ENCODE results near the gene HDAC11. TPM values are rescaled to one million over a fixed set of nuclear protein-coding genes. Genes with fewer than 3 reads are reported as not detected.
A peak's percentile ranks its signal among the peaks of the same experiment; 100 is the strongest.

HDAC11 gene
- total and polyA plus RNA-seq, 9 of the 15 experiments (the other 6 are each of a cell fraction or from before 2014, with no cell fraction given) = 0.60 to 6.0 (median 4.5) TPM

DNA sequence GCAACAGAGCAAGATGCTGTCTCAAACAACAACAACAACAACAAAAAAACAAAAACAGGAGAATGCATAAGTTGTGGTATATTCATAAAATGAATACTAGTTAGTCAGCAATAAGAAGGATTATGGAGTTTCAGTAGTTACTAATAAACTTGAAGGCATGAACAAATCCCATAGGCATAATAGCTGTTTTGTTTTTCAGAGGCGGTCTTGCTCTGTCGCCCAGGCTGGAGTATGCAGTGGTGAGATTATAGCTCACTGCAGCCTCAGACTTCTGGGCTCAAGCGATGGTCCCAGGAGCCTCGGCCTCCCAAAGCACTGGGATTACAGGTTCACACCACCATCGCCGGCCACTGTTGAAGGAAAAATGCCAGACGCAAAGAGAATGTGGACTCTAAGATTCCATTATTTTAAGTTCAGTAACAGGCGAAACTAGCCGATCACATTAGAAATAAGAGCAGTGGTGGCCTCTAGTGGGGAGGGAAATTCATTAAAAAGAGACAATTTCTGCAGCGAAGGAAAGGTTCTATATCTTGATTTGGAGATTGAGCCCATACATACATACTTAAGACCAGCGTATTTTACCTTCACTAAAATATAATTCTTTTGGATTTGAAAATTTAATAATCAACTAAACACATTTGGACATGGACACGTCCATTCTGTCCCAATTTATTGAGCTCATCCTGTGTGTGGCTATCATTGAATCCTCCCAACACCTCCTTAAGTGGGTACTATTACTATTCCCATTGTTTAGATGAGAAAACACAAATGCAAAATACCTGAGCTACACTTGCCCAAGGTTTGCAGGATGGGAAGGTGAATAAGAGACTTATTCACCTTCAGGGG, 27.4 kb upstream of the HDAC11 start (continued):
- TF ChIP-seq HDAC6 (IDR thresholded peaks at IDR 0.05; ENCODE audit: low read depth, low read length) = no peak

DNA sequence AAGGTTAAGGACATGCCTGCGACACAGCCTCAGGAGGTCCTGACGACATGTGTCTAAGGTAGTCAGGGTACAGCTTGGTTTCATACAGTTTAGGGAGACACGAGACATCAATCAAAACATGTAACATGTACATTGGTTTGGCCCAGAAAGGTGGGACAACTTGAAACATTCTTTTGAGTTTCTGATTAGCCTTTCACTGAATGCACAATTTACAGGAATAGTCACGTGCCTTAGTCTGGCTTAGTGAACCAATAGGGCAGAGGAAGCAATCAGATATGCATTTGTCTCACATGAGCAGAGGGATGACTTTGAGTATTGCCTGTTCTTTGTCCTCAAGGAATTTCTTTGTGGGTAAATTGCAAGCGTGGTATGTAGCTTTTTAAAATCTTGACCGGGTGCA, 24.5 kb upstream of the HDAC11 start:
- intact Hi-C loops (cut with micrococcal nuclease) = no loop called here
- CTCF ChIA-PET (ENCODE audit: low intra/inter-chr PET ratio) = no interaction called here
- TF ChIP-seq, protein P1, sequence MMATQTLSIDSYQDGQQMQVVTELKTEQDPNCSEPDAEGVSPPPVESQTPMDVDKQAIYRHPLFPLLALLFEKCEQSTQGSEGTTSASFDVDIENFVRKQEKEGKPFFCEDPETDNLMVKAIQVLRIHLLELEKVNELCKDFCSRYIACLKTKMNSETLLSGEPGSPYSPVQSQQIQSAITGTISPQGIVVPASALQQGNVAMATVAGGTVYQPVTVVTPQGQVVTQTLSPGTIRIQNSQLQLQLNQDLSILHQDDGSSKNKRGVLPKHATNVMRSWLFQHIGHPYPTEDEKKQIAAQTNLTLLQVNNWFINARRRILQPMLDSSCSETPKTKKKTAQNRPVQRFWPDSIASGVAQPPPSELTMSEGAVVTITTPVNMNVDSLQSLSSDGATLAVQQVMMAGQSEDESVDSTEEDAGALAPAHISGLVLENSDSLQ (IDR thresholded peaks at IDR 0.05) = peak; percentile 61
- TF ChIP-seq, protein P2, sequence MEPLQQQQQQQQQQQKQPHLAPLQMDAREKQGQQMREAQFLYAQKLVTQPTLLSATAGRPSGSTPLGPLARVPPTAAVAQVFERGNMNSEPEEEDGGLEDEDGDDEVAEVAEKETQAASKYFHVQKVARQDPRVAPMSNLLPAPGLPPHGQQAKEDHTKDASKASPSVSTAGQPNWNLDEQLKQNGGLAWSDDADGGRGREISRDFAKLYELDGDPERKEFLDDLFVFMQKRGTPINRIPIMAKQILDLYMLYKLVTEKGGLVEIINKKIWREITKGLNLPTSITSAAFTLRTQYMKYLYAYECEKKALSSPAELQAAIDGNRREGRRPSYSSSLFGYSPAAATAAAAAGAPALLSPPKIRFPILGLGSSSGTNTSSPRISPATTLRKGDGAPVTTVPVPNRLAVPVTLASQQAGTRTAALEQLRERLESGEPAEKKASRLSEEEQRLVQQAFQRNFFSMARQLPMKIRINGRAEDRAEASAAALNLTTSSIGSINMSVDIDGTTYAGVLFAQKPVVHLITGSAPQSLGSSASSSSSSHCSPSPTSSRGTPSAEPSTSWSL (CRISPR knock-in tag; IDR thresholded peaks at IDR 0.05; ENCODE audit: borderline replicate concordance) = no peak
- TF ChIP-seq MCM7 (IDR thresholded peaks at IDR 0.05) (no peak), IRF2 (CRISPR knock-in tag; IDR thresholded peaks at IDR 0.05) (no peak), ZNF146 (CRISPR knock-in tag; IDR thresholded peaks at IDR 0.05; ENCODE audit: unreplicated experiment) (no peak), MAFF (IDR thresholded peaks at IDR 0.05; ENCODE audit: low read length) (no peak), HDAC3 (IDR thresholded peaks at IDR 0.05; ENCODE audit: borderline replicate concordance, partially characterized antibody) (no peak)

More for the DNA sequence above, 24.5 kb upstream of the HDAC11 start:
- H3K4me3 ChIP-seq = no peak overlapping the region
- no peaks in the 10 kb centered on the region for H4K20me1 ChIP-seq (replicated peaks; ENCODE audit: control insufficient read depth, insufficient read depth, low read length)
- no peaks in the 10 kb centered on the region for H3K79me2 ChIP-seq (ENCODE audit: control insufficient read depth, insufficient read depth, low read length)
- peak overlapping the region; percentile 50; the same call in 1 of the 2 replicates for H3K4me2 ChIP-seq (ENCODE audit: insufficient read depth, low read length)
- H3K9ac ChIP-seq (ENCODE audit: insufficient read depth in 1 of 2, low read depth in 2 of 2, low read length in 2 of 2) = no peak overlapping the region
- no peaks in the 10 kb centered on the region for H3K27me3 ChIP-seq (ENCODE audit: control insufficient read depth in 2 of 2, insufficient read depth in 2 of 2, low read length in 2 of 2)
- BruUV-seq (replicated peaks) = no TSS peak
- no peak for ATAC-seq
- no peaks in the 10 kb centered on the region for H3K9me1 ChIP-seq (ENCODE audit: control insufficient read depth, insufficient read depth, low read length)
- peak in 1 of 4 experiments; percentile 61 for DNase-seq (ENCODE audit: extremely low read depth in 1 of 4, low spot score in 3 of 4)
- H3K9me3 ChIP-seq (replicated peaks; ENCODE audit: control insufficient read depth, insufficient read depth, low read depth, low read length) = no peaks in the 10 kb centered on the region
- 35% methylated on average over 6 of the region's 6 CpGs for WGBS (ENCODE audit: insufficient coverage, low coverage, missing lambda C conversion rate)
- H2AFZ ChIP-seq (ENCODE audit: low read depth, low read length) = peak overlapping the region; percentile 85
- POLR2A ChIA-PET = interaction anchor here (0.5 to 1.5 kb wide), 3 partner anchors 11 to 74 kb away, joined by 4 to 6 read pairs (median 5); no protein-coding TSS in a partner anchor
- FAIRE-seq = no peak
- no peaks in the 10 kb centered on the region for H3K36me3 ChIP-seq (ENCODE audit: control insufficient read depth, insufficient read depth, low read length)
- H3K27ac ChIP-seq (ENCODE audit: extremely low read depth, low read depth, low read length) = no peak overlapping the region; the same call in 2 of the 3 replicates
- in situ Hi-C loops (cut with MboI) = no loop called here
- H3K4me1 ChIP-seq (replicated peaks in 1 of 2; ENCODE audit: control insufficient read depth in 2 of 2, insufficient read depth in 2 of 2, low read length in 2 of 2) = peaks cover 24 to 25% of the 10 kb centered on the region in 2 experiments; a peak in 4 of 5 replicates

Measured in K562 (cell line).